AG09319 (cell line): Measurements from ENCODE around the gene ARHGEF12.

Experiments used
- DNase-seq: peaks from one replicate; pipeline ENCODE4 v3.0.0-alpha.2; 2010; ENCODE audit warnings: low read depth; ENCODE audit errors: extremely low read depth
- TF ChIP-seq, protein P1 (sequence below): IDR thresholded peaks from 2 replicates; pipeline ENCODE4 v1.5.1; 2011; ENCODE audit warnings: low read depth, mild to moderate bottlenecking, inconsistent platforms, low read length, moderate library complexity

The ARHGEF12 gene

DNA sequence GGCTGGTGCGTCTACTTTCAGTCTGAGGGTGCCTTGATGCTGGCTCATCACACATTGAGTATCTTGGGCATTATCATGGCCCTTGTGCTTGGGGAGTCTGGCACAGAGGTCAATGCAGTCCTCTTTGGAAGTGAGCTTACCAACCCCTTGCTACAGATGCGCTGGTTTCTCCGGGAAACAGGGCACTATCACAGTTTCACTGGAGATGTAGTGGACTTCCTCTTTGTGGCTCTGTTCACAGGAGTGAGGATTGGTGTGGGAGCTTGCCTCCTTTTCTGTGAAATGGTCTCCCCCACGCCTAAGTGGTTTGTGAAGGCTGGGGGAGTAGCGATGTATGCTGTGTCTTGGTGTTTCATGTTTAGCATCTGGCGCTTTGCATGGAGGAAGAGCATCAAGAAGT is 6.2 kb upstream of the ARHGEF12 start:
- no peak for DNase-seq
- TF ChIP-seq, protein P1, sequence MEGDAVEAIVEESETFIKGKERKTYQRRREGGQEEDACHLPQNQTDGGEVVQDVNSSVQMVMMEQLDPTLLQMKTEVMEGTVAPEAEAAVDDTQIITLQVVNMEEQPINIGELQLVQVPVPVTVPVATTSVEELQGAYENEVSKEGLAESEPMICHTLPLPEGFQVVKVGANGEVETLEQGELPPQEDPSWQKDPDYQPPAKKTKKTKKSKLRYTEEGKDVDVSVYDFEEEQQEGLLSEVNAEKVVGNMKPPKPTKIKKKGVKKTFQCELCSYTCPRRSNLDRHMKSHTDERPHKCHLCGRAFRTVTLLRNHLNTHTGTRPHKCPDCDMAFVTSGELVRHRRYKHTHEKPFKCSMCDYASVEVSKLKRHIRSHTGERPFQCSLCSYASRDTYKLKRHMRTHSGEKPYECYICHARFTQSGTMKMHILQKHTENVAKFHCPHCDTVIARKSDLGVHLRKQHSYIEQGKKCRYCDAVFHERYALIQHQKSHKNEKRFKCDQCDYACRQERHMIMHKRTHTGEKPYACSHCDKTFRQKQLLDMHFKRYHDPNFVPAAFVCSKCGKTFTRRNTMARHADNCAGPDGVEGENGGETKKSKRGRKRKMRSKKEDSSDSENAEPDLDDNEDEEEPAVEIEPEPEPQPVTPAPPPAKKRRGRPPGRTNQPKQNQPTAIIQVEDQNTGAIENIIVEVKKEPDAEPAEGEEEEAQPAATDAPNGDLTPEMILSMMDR = no peak

DNA sequence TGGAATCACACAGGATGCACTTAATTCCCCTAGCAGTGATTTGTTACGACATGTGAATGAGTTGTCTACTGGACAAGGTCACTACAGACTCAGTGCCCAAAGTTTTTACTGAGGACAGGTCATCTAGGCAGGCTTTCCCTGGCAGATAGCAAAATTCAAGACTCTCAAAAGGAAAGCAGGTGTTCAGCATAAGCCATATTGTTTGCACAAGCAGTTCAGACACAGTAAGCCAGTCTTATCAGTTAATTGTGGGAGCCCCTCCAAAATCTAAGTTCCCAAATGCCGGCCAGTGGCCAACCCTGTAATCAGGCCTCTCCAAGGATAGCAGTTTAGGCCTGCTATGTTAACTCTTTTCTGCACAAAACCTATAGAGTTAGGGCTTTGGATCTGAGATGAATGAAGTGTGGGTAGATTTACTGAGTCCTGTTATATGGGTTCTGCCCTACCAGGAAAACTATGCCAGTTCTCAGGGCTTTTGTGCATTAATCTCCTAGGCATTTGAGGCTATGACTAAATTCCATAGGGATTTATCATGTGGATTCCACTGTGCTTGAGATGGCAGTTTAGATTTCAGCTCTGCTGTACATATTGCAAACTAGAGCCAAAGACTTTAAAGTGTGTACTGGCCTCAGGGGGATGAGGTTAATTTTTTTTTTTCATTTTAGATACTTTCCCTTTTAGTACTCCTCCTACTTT is 4.8 kb upstream of the ARHGEF12 start:
- DNase-seq = peak; percentile 72
- TF ChIP-seq, protein P1 = no peak

DNA sequence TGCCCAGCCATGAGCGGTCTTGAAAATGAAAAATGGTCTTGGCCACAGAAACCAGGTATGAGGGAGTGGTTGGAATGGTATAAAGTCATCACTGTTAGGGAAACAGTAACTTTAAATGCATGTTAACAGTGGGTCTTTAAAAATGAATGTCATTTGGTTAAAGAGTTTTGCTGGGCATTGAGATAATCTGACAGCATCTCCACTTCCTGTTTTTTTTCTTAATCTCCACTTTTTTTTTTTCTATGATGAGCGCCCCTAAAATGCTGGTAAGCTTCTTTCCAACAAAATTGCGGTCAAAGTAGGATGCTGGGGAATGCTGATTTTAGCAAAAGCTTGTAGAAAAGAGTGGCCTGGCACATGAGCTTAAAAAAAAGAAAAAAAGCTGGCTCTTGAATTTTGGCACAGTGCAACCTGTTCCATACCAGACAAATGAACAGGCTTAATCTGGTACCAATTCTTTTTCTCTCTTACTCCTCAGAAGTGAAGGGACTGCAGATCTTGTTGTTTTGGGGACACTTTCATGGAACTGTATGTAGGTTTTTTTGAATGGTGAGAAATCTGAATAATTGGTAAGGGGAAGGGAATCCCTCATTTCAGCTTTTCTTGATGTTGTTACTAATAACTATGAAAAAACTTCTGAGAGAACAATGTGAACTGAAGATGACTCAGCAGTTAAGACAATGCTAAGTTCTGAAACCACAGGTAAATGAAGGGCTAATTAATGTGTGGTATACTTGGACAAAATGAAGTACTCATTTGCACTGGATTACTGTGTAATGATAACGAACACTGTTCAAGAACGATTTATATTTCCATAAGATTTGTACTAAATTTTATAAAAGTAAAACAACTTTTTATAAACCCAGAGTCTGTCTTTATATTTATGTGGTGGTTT is 3.1 kb upstream of the ARHGEF12 start:
- DNase-seq = no peak
- TF ChIP-seq, protein P1 = no peak

DNA sequence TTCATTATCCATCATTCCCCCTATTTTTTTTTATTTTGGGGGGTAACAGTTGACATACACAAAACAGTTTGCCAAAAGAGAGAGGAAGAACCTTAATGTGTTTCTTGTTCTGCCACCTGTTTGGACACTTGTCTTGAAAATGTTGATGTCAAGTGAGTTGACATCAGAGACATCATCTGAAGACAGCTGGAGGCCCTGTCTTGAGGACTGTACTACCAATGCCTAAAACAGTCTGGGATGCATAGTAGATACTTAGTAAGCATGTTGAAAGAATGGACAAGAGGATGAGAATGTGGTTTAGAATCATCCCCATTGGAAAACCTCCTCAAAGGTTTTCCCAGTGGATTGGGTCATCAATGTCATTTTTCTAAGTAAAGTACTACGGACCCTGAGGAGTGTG is 2.4 kb upstream of the ARHGEF12 start:
- DNase-seq = no peak
- TF ChIP-seq, protein P1 = no peak

DNA sequence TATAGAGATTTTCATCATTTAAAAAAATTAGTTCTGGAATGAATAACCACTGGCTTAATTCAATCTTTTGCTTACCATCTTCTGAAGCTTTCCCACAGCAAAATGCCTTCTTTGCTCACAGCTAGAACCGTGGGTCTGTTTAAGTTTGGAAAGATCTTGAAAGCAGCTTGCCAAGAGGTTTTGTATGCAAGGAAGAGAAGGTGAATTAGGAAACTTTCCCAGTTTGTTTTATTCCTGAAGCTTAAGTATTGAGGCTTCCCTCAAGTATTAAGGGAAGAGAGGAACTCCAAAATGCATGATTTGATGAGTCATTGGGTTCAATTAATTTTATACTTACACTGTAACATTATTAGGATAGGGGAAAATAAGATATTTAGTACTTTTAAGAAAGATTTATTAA is 1.9 kb upstream of the ARHGEF12 start:
- no peak for DNase-seq
- TF ChIP-seq, protein P1 = no peak

DNA sequence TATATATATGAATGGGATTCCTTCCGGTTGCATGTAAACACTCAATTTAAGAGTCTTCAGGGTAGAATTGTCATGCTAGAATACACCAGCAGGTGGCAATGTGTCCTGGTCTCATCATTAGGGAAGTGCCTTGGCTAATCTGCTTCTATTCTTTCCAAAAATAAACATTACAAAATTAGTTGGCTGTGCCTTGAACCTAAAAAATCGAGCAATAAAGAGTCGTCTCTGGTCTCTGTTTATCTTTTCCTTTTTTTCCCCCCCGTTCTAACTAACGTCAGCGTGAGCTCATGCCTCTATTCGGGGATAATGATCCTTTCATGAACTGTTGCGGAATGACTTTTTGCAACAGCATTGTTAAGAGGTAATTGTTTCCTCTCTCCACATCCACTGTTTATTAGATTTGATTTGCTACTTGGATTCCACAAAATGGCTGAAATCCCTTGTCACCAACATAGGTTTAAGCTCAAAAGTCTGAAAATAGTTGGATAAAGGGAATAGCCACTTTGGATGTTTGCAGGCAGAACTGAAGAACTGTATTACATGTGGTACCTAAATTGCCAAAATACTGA is 1.2 kb upstream of the ARHGEF12 start:
- peak; percentile 85 for DNase-seq
- TF ChIP-seq, protein P1 = peak; percentile 62

DNA sequence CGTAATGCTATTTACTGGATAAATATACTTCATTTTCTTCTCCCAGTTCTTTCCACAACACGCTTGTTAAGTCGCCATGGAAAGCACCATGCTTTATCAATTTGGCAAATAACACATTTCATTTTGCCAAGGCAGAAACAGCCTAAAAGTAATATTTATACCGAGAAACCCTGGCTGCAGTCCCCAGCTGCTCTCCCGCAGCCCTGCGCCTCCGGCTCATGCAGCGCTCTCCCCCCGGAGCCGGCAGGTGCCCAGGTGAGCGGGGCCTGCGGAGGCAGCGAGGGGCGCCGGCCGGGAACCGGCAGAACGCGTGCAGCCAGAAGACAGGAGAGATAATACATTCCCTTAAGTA is 681 bp upstream of the ARHGEF12 start:
- TF ChIP-seq, protein P1 = no peak
- DNase-seq = no peak
